C4-2B (cell line): ENCODE data around the gene NFYC.

ENCODE experiments used
- ZFX ChIP-seq: fragments of 450-650 bp; IDR thresholded peaks from 2 replicates; pipeline ENCODE4 v1.6.1; 2017
- TF ChIP-seq, protein P1 (sequence below): fragments of 450-650 bp; conservative IDR thresholded peaks from 2 replicates; pipeline ENCODE4 v1.5.1; 2017; ENCODE audit warnings: mild to moderate bottlenecking

DNA sequence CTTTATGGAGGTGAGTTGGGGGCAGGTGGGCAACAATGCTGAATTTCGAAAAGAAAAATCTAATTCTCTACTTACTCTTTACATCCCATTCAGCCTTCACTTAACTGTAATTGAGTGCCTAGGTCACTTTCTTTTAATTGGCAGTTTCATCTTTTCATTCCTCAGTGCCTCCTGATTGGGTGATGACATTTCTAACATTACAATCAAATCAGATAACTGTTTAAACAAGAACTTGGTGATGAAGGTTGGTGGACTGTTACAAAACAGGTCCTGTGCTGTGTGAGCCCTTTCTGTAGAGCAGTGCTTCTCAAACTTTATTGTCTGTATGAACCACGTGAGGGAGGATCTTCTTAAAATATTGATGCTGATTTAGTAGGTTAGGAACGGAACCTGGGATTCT is 51.9 kb downstream of the NFYC start:
- TF ChIP-seq, protein P1, sequence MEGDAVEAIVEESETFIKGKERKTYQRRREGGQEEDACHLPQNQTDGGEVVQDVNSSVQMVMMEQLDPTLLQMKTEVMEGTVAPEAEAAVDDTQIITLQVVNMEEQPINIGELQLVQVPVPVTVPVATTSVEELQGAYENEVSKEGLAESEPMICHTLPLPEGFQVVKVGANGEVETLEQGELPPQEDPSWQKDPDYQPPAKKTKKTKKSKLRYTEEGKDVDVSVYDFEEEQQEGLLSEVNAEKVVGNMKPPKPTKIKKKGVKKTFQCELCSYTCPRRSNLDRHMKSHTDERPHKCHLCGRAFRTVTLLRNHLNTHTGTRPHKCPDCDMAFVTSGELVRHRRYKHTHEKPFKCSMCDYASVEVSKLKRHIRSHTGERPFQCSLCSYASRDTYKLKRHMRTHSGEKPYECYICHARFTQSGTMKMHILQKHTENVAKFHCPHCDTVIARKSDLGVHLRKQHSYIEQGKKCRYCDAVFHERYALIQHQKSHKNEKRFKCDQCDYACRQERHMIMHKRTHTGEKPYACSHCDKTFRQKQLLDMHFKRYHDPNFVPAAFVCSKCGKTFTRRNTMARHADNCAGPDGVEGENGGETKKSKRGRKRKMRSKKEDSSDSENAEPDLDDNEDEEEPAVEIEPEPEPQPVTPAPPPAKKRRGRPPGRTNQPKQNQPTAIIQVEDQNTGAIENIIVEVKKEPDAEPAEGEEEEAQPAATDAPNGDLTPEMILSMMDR = no peak
- TF ChIP-seq ZFX = no peak
